WTC11 (cell line): Measurements from ENCODE around the gene ROBO1. TPM values are rescaled to one million over a fixed set of nuclear protein-coding genes. Genes with fewer than 3 reads are reported as not detected.
A peak's percentile ranks its signal among the peaks of the same experiment; 100 is the strongest.

Source experiments
- ATAC-seq: fragments of 200-7000 bp; cut with Tn5 transposase; 2 replicates; pipeline ENCODE4 v1.10.0; 2021; ENCODE audit warnings: mild to moderate bottlenecking, moderate library complexity
- CTCF ChIA-PET: fragments of 300-600 bp; sonication (Branson Sonifier 250); formaldehyde crosslinking; loops from one replicate; lab custom pipeline; 2021; ENCODE audit warnings: antibody characterized with exemption; lab: Charles Lee
- POLR2A ChIA-PET: fragments of 350-600 bp; sonication (Branson Sonifier 250); formaldehyde crosslinking; loops from one replicate; lab custom pipeline; 2021; ENCODE audit warnings: antibody characterized with exemption; lab: Charles Lee
- DNase-seq: peaks from one replicate; pipeline ENCODE4 v3.0.0; 2021; ENCODE audit warnings: low spot score
- H3K27ac Mint-ChIP-seq: 2 replicates; pipeline ENCODE4 v1.8.0; 2021; ENCODE audit warnings: mixed read lengths
- H3K27me3 Mint-ChIP-seq: 2 replicates; pipeline ENCODE4 v1.8.0; 2021; ENCODE audit warnings: low read depth, mild to moderate bottlenecking, moderate library complexity, mixed read lengths
- H3K36me3 Mint-ChIP-seq: 2 replicates; pipeline ENCODE4 v1.8.0; 2021; ENCODE audit warnings: mixed read lengths
- H3K4me1 Mint-ChIP-seq: 2 replicates; pipeline ENCODE4 v1.8.0; 2022; ENCODE audit warnings: mixed read lengths
- H3K4me3 Mint-ChIP-seq: 2 replicates; pipeline ENCODE4 v1.8.0; 2021; ENCODE audit warnings: mild to moderate bottlenecking, moderate library complexity, mixed read lengths
- H3K9me3 Mint-ChIP-seq: 2 replicates; pipeline ENCODE4 v1.8.0; 2021; ENCODE audit warnings: mixed read lengths
- ATF1 ChIP-seq: sonication (generic); formaldehyde crosslinking; IDR thresholded peaks from 2 replicates; pipeline ENCODE4 v1.8.1; 2023; ENCODE audit warnings: mild to moderate bottlenecking, moderate library complexity, missing genetic modification reagents
- EMX1 ChIP-seq: fragments of 250-450 bp; sonication (Bioruptor Pico); IDR thresholded peaks from 2 replicates; pipeline ENCODE4 v1.8.0; 2021; ENCODE audit warnings: mild to moderate bottlenecking
- FOXJ3 ChIP-seq: sonication (generic); formaldehyde crosslinking; IDR thresholded peaks from 2 replicates; pipeline ENCODE4 v1.9.0; 2021; ENCODE audit warnings: missing genetic modification reagents, mild to moderate bottlenecking, borderline replicate concordance
- FOXP1 ChIP-seq: sonication (generic); formaldehyde crosslinking; IDR thresholded peaks from 2 replicates; pipeline ENCODE4 v1.8.0; 2022; ENCODE audit warnings: missing genetic modification reagents, mild to moderate bottlenecking, moderate library complexity, borderline replicate concordance
- HMGA2 ChIP-seq: fragments of 250-450 bp; sonication (Bioruptor Pico); IDR thresholded peaks from 2 replicates; pipeline ENCODE4 v1.4.0; 2021; ENCODE audit warnings: mild to moderate bottlenecking, moderate library complexity
- IRF2 ChIP-seq: sonication (generic); formaldehyde crosslinking; IDR thresholded peaks from 2 replicates; pipeline ENCODE4 v1.8.0; 2022; ENCODE audit warnings: low read depth, missing genetic modification reagents, borderline replicate concordance
- MYBL2 ChIP-seq: sonication (generic); formaldehyde crosslinking; IDR thresholded peaks from 2 replicates; pipeline ENCODE4 v1.8.1; 2023; ENCODE audit warnings: mild to moderate bottlenecking, moderate library complexity, missing genetic modification reagents
- NR2C2 ChIP-seq: sonication (generic); formaldehyde crosslinking; IDR thresholded peaks from 2 replicates; pipeline ENCODE4 v1.8.0; 2022; ENCODE audit warnings: mild to moderate bottlenecking, missing genetic modification reagents
- OVOL2 ChIP-seq: fragments of 250-450 bp; sonication (Bioruptor Pico); IDR thresholded peaks from 2 replicates; pipeline ENCODE4 v1.9.0; 2021; ENCODE audit warnings: mild to moderate bottlenecking, borderline replicate concordance
- RELA ChIP-seq: sonication (generic); formaldehyde crosslinking; IDR thresholded peaks from 2 replicates; pipeline ENCODE4 v1.8.1; 2022; ENCODE audit warnings: missing genetic modification reagents, mild to moderate bottlenecking, borderline replicate concordance
- TEAD1 ChIP-seq: sonication (generic); formaldehyde crosslinking; IDR thresholded peaks from 2 replicates; pipeline ENCODE4 v1.8.0; 2022; ENCODE audit warnings: mild to moderate bottlenecking, missing genetic modification reagents
- TP53 ChIP-seq: sonication (generic); formaldehyde crosslinking; IDR thresholded peaks from 2 replicates; pipeline ENCODE4 v1.8.1; 2023; ENCODE audit warnings: mild to moderate bottlenecking, missing genetic modification reagents
- USF1 ChIP-seq: sonication (generic); formaldehyde crosslinking; IDR thresholded peaks from 2 replicates; pipeline ENCODE4 v1.8.0; 2022; ENCODE audit warnings: mild to moderate bottlenecking, missing genetic modification reagents
- total RNA-seq: library from RNA; stranded (reverse); gene quantifications from 3 replicates; pipeline ENCODE4 v1.2.3, GENCODE V29; 2021
- TF ChIP-seq, protein P1 (sequence below): sonication (generic); formaldehyde crosslinking; IDR thresholded peaks from 2 replicates; pipeline ENCODE4 v1.8.1; 2022; ENCODE audit warnings: mild to moderate bottlenecking, missing genetic modification reagents, moderate library complexity, borderline replicate concordance
- TF ChIP-seq, protein P2 (sequence below): sonication (generic); formaldehyde crosslinking; IDR thresholded peaks from 2 replicates; pipeline ENCODE4 v1.8.1; 2022; ENCODE audit warnings: low read depth, mild to moderate bottlenecking, moderate library complexity, missing genetic modification reagents, borderline replicate concordance
- TF ChIP-seq, protein P3 (sequence below): fragments of 250-450 bp; sonication (Bioruptor Pico); IDR thresholded peaks from 2 replicates; pipeline ENCODE4 v1.8.0; 2021; ENCODE audit warnings: mild to moderate bottlenecking
- TF ChIP-seq, protein P4 (sequence below): sonication (generic); formaldehyde crosslinking; IDR thresholded peaks from 2 replicates; pipeline ENCODE4 v1.8.1; 2022; ENCODE audit warnings: low read depth, missing genetic modification reagents, borderline replicate concordance
- TF ChIP-seq, protein P5 (sequence below): fragments of 250-450 bp; sonication (Bioruptor Pico); IDR thresholded peaks from 2 replicates; pipeline ENCODE4 v1.9.0; 2021; ENCODE audit warnings: mild to moderate bottlenecking
- TF ChIP-seq, protein P6 (sequence below): sonication (generic); formaldehyde crosslinking; IDR thresholded peaks from 2 replicates; pipeline ENCODE4 v1.8.0; 2022; ENCODE audit warnings: mild to moderate bottlenecking, missing genetic modification reagents

The ROBO1 gene
- total RNA-seq, 1 experiment from 2014 or later: 90.9 TPM

DNA sequence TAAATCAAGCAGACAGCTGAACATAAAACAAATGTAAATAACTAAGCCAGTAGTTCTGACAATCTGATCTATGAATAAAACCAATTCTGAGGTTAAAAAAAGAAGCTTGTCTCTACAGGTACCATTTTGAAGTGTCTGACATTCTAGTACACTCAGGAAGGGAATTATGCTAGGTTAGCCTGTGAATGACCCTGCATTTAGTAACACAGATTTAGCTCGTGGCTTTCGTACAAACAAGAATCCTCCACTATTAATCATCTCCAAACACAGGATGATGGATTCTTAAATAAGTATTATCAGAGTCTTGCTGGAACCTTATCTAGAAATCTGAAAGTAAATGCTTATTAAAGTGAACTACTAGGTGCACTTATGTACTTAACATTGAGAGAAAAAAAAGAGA is 1120.1 kb downstream of the ROBO1 start:
- no peak for TF ChIP-seq IRF2 (CRISPR knock-in tag)
- TF ChIP-seq, protein P1, sequence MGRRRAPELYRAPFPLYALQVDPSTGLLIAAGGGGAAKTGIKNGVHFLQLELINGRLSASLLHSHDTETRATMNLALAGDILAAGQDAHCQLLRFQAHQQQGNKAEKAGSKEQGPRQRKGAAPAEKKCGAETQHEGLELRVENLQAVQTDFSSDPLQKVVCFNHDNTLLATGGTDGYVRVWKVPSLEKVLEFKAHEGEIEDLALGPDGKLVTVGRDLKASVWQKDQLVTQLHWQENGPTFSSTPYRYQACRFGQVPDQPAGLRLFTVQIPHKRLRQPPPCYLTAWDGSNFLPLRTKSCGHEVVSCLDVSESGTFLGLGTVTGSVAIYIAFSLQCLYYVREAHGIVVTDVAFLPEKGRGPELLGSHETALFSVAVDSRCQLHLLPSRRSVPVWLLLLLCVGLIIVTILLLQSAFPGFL (CRISPR knock-in tag): no peak
- TF ChIP-seq, protein P2, sequence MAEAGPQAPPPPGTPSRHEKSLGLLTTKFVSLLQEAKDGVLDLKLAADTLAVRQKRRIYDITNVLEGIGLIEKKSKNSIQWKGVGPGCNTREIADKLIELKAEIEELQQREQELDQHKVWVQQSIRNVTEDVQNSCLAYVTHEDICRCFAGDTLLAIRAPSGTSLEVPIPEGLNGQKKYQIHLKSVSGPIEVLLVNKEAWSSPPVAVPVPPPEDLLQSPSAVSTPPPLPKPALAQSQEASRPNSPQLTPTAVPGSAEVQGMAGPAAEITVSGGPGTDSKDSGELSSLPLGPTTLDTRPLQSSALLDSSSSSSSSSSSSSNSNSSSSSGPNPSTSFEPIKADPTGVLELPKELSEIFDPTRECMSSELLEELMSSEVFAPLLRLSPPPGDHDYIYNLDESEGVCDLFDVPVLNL (CRISPR knock-in tag): no peak
- TF ChIP-seq FOXP1 (CRISPR knock-in tag): no peak
- TF ChIP-seq TEAD1 (CRISPR knock-in tag): no peak
- no peak for TF ChIP-seq ATF1 (CRISPR knock-in tag)
- TF ChIP-seq HMGA2: no peak
- no peak for TF ChIP-seq FOXJ3
- TF ChIP-seq MYBL2 (CRISPR knock-in tag): no peak
- no peak for TF ChIP-seq OVOL2 (CRISPR knock-in tag)
- no peak for TF ChIP-seq USF1 (CRISPR knock-in tag)
- TF ChIP-seq NR2C2 (CRISPR knock-in tag): no peak
- TF ChIP-seq, protein P3, sequence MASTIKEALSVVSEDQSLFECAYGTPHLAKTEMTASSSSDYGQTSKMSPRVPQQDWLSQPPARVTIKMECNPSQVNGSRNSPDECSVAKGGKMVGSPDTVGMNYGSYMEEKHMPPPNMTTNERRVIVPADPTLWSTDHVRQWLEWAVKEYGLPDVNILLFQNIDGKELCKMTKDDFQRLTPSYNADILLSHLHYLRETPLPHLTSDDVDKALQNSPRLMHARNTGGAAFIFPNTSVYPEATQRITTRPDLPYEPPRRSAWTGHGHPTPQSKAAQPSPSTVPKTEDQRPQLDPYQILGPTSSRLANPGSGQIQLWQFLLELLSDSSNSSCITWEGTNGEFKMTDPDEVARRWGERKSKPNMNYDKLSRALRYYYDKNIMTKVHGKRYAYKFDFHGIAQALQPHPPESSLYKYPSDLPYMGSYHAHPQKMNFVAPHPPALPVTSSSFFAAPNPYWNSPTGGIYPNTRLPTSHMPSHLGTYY (CRISPR knock-in tag): no peak
- no peak for TF ChIP-seq EMX1 (CRISPR knock-in tag)
- TF ChIP-seq, protein P4, sequence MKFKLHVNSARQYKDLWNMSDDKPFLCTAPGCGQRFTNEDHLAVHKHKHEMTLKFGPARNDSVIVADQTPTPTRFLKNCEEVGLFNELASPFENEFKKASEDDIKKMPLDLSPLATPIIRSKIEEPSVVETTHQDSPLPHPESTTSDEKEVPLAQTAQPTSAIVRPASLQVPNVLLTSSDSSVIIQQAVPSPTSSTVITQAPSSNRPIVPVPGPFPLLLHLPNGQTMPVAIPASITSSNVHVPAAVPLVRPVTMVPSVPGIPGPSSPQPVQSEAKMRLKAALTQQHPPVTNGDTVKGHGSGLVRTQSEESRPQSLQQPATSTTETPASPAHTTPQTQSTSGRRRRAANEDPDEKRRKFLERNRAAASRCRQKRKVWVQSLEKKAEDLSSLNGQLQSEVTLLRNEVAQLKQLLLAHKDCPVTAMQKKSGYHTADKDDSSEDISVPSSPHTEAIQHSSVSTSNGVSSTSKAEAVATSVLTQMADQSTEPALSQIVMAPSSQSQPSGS: no peak
- TF ChIP-seq, protein P5, sequence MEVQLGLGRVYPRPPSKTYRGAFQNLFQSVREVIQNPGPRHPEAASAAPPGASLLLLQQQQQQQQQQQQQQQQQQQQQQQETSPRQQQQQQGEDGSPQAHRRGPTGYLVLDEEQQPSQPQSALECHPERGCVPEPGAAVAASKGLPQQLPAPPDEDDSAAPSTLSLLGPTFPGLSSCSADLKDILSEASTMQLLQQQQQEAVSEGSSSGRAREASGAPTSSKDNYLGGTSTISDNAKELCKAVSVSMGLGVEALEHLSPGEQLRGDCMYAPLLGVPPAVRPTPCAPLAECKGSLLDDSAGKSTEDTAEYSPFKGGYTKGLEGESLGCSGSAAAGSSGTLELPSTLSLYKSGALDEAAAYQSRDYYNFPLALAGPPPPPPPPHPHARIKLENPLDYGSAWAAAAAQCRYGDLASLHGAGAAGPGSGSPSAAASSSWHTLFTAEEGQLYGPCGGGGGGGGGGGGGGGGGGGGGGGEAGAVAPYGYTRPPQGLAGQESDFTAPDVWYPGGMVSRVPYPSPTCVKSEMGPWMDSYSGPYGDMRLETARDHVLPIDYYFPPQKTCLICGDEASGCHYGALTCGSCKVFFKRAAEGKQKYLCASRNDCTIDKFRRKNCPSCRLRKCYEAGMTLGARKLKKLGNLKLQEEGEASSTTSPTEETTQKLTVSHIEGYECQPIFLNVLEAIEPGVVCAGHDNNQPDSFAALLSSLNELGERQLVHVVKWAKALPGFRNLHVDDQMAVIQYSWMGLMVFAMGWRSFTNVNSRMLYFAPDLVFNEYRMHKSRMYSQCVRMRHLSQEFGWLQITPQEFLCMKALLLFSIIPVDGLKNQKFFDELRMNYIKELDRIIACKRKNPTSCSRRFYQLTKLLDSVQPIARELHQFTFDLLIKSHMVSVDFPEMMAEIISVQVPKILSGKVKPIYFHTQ: no peak
- TF ChIP-seq RELA: no peak
- no peak for TF ChIP-seq TP53 (CRISPR knock-in tag)
- TF ChIP-seq, protein P6, sequence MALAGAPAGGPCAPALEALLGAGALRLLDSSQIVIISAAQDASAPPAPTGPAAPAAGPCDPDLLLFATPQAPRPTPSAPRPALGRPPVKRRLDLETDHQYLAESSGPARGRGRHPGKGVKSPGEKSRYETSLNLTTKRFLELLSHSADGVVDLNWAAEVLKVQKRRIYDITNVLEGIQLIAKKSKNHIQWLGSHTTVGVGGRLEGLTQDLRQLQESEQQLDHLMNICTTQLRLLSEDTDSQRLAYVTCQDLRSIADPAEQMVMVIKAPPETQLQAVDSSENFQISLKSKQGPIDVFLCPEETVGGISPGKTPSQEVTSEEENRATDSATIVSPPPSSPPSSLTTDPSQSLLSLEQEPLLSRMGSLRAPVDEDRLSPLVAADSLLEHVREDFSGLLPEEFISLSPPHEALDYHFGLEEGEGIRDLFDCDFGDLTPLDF (CRISPR knock-in tag): no peak
- POLR2A ChIA-PET: no interaction called here
- Mint-ChIP-seq H3K4me1 (peaks cover 54% of the 10 kb centered on the region), H3K27me3 (no peaks in the 10 kb centered on the region), H3K27ac (peak overlapping the region; percentile 38), H3K9me3 (no peaks in the 10 kb centered on the region), H3K36me3 (peaks cover 5% of the 10 kb centered on the region; the same call in 1 of the 2 replicates), H3K4me3 (no peak overlapping the region)
- DNase-seq: no peak
- CTCF ChIA-PET: interaction anchor here (0.8 kb wide), 1 partner anchor 1956 kb away, joined by 3 read pairs; no protein-coding TSS in a partner anchor
- ATAC-seq: no peak
